Spinal cord (tissue), 10 donors: ENCODE results near the gene ST7. TPM values are rescaled to one million over a fixed set of nuclear protein-coding genes. Genes with fewer than 3 reads are reported as not detected.

Source experiments
- DNase-seq, 6 donors: peaks; one replicate each; pipeline versions ENCODE4 v3.0.0 to v3.0.0-alpha.2; 2013 to 2015; ENCODE audit warnings: low spot score in 6 of 6, low read depth in 4 of 6
- H3K27ac ChIP-seq: one replicate; pipeline ENCODE4 v1.5.1; 2013; ENCODE audit warnings: low read depth, low read length, control low read depth
- H3K27me3 ChIP-seq: one replicate; pipeline ENCODE4 v1.6.1; 2013; ENCODE audit warnings: low read length; ENCODE audit not compliant: control insufficient read depth, insufficient read depth
- H3K36me3 ChIP-seq: one replicate; pipeline ENCODE4 v1.6.1; 2013; ENCODE audit warnings: low read length; ENCODE audit not compliant: control insufficient read depth, insufficient read depth
- H3K4me1 ChIP-seq: one replicate; pipeline ENCODE4 v1.6.1; 2013; ENCODE audit warnings: low read length; ENCODE audit not compliant: control insufficient read depth, insufficient read depth
- H3K4me3 ChIP-seq: one replicate; pipeline ENCODE4 v1.5.1; 2013; ENCODE audit warnings: low read depth, low read length, control low read depth
- H3K9me3 ChIP-seq: one replicate; pipeline ENCODE4 v1.6.1; 2013; ENCODE audit warnings: low read length; ENCODE audit not compliant: control insufficient read depth, insufficient read depth
- WGBS: methylation state at CpG from one replicate; pipeline ENCODE4 v1.1.5; 2013; ENCODE audit warnings: missing lambda C conversion rate; ENCODE audit not compliant: insufficient coverage; 5-methylcytosine and 5-hydroxymethylcytosine counted together
- polyA plus RNA-seq, 2 donors: library from polyadenylated mRNA; unstranded; fragments of 120-200 nt; gene quantifications; one replicate each; pipeline ENCODE4 v1.2.1, GENCODE V29; 2013; ENCODE audit not compliant: insufficient read length in 2 of 2
- small RNA-seq: library from RNA; depleted of rRNA; stranded (forward); fragments of <200 nt; gene quantifications from one replicate; pipeline ENCODE3, GENCODE V24; 2014; ENCODE audit warnings: low replicate concordance
- total RNA-seq, 2 donors: library from RNA; depleted of rRNA in 1 of 2; stranded (reverse); fragments of 120-200 nt in 1 of 2; fragments of >200 nt in 1 of 2; gene quantifications; one replicate each; pipeline versions ENCODE4 v1.2.3 to v1.2.4, GENCODE V29; 2013 to 2014
- donor health status: healthy.

Gene ST7
- total and polyA plus RNA-seq, 4 donors: 27.0 to 35.7 (median 31.8) TPM

GRCh38 chr7:117274951-117275350 is 321.6 kb downstream of the ST7 start:
- WGBS: 70% methylated on average over 2 of the region's 4 CpGs
- H3K36me3 ChIP-seq: no peaks in the 10 kb centered on the region
- H3K27ac ChIP-seq: no peak overlapping the region
- no peaks in the 10 kb centered on the region for H3K27me3 ChIP-seq
- H3K9me3 ChIP-seq: no peaks in the 10 kb centered on the region
- no peak for DNase-seq
- H3K4me3 ChIP-seq: no peak overlapping the region
- no peaks in the 10 kb centered on the region for H3K4me1 ChIP-seq

- 66% methylated on average over 3 of the region's 3 CpGs for WGBS
- no peak overlapping the region for H3K27ac ChIP-seq
- no peak overlapping the region for H3K4me3 ChIP-seq
- no peaks in the 10 kb centered on the region for H3K9me3 ChIP-seq
- H3K27me3 ChIP-seq: no peaks in the 10 kb centered on the region
- H3K36me3 ChIP-seq: no peaks in the 10 kb centered on the region
- no peaks in the 10 kb centered on the region for H3K4me1 ChIP-seq
- no peak for DNase-seq
Observed at GRCh38 chr7:117277576-117277975, 324.3 kb downstream of the ST7 start.

GRCh38 chr7:117278040-117278439 is 324.7 kb downstream of the ST7 start:
- DNase-seq: no peak

GRCh38 chr7:117279203-117279602 is 325.9 kb downstream of the ST7 start:
- WGBS: 56% methylated on average over 1 of the region's 2 CpGs
- no peak for DNase-seq

More at GRCh38 chr7:117278040-117278439, 324.7 kb downstream of the ST7 start:
- H3K36me3 ChIP-seq: no peaks in the 10 kb centered on the region
- H3K4me3 ChIP-seq: no peak overlapping the region
- WGBS: 94% methylated on average over 9 of the region's 10 CpGs
- H3K27ac ChIP-seq: no peak overlapping the region
- no peaks in the 10 kb centered on the region for H3K4me1 ChIP-seq
- no peaks in the 10 kb centered on the region for H3K27me3 ChIP-seq
- no peaks in the 10 kb centered on the region for H3K9me3 ChIP-seq

More at GRCh38 chr7:117279203-117279602, 325.9 kb downstream of the ST7 start:
- Histone ChIP-seq H3K27me3 (no peaks in the 10 kb centered on the region), H3K36me3 (no peaks in the 10 kb centered on the region), H3K4me1 (no peaks in the 10 kb centered on the region), H3K9me3 (no peaks in the 10 kb centered on the region), H3K27ac (no peak overlapping the region), H3K4me3 (no peak overlapping the region)

Small RNAs within 50 kb of the gene (small RNA-seq; reads per million reads assigned to genes)
- gene AC002542.1 (not detected), gene MTCYBP6 (not detected), gene RF00019 (not detected), gene RF02179 (not detected), gene RF02180 (not detected), gene RF02181 (not detected), gene RF02183 (not detected), gene RF02184 (not detected), gene RF02185 (not detected), gene RF02188 (not detected), gene RNA5SP239 (not detected)

Other genes with a start within 250 kb of the ST7 start
- 100 to 1,000 TPM; 204 to 214 TPM for gene CAPZA2, start 90.9 kb upstream of the ST7 start, total RNA-seq
- 100 to 1,000 TPM; 157 to 172 TPM for gene CAPZA2, start 90.9 kb upstream of the ST7 start, polyA plus RNA-seq